GM21723 (cell line): ENCODE measurements around the gene LLCFC1.

Experiments used
- ATAC-seq: cut with Tn5 transposase; IDR thresholded peaks from one replicate; pipeline ENCODE4 v1.9.1; 2021; ENCODE audit warnings: mild to moderate bottlenecking, moderate library complexity; ENCODE audit not compliant: unreplicated experiment

The LLCFC1 gene

GRCh38 chr7:142983825-142984224 lies 44.5 kb downstream of the LLCFC1 start:
- ATAC-seq, result no peak

DNA sequence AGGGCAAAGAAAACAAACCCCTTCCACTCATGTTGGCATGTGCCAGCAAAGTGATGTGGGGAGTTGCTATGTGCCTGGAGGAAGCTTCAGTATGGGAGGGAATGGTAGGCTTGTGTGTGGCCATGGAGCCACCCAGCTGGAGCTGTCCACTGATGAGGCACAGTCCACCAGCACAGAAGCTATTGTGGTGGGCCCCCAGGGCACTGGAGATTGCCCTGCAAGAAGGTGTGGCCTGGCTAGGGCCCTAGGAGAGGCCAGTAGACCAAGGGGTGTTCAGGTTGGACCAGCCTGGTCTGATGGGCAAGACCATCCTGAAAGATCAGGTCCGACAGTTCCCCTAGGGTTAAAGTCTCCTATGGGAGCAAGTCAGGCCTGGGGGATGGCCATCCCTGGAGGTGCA lies 45.0 kb downstream of the LLCFC1 start:
- no peak for ATAC-seq
